ENCODE data around the gene NDUFB10.

DNA sequence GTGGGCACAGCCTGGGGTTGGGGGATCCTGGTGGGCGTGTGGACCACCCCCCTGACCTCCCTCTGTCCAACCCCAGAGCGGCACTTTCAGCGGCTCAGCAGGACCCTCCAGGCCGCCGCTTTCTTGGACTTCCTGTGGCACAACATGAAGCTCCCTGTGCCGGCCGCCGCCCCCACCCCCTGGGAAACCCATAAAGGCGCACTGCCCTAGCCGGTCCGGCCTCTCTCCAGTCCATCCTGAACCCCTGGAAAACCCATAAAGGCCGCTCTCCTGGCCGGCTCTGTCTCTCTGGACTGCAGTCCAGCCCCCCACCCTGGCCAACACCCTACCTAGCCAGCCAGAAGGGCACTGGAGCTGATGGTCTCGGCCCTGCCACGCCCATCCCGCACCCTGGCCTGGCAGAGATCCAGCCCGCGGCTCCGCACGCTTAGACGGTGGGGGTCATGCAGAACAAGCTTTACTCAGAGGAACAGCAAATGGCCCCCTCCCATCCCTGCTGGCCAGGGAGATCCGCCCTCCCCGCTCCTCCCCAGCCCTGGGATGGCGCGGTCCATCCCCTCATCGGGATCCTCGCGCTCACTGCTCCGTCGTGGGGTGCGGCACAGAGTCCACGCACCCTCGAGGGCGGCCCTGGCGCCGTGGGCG, 19.3 kb downstream of the NDUFB10 start:
- TF ChIP-seq TAF1 (IDR thresholded peaks at IDR 0.05; ENCODE audit: borderline replicate concordance, insufficient read depth, low read length) (no peak), POLR2AphosphoS5 (IDR thresholded peaks at IDR 0.05; ENCODE audit: low read depth, low read length) (no peak), SIN3A (IDR thresholded peaks at IDR 0.05; ENCODE audit: borderline replicate concordance, insufficient read depth, low read length) (no peak)
- TF ChIP-seq, protein P1, sequence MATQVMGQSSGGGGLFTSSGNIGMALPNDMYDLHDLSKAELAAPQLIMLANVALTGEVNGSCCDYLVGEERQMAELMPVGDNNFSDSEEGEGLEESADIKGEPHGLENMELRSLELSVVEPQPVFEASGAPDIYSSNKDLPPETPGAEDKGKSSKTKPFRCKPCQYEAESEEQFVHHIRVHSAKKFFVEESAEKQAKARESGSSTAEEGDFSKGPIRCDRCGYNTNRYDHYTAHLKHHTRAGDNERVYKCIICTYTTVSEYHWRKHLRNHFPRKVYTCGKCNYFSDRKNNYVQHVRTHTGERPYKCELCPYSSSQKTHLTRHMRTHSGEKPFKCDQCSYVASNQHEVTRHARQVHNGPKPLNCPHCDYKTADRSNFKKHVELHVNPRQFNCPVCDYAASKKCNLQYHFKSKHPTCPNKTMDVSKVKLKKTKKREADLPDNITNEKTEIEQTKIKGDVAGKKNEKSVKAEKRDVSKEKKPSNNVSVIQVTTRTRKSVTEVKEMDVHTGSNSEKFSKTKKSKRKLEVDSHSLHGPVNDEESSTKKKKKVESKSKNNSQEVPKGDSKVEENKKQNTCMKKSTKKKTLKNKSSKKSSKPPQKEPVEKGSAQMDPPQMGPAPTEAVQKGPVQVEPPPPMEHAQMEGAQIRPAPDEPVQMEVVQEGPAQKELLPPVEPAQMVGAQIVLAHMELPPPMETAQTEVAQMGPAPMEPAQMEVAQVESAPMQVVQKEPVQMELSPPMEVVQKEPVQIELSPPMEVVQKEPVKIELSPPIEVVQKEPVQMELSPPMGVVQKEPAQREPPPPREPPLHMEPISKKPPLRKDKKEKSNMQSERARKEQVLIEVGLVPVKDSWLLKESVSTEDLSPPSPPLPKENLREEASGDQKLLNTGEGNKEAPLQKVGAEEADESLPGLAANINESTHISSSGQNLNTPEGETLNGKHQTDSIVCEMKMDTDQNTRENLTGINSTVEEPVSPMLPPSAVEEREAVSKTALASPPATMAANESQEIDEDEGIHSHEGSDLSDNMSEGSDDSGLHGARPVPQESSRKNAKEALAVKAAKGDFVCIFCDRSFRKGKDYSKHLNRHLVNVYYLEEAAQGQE (IDR thresholded peaks at IDR 0.05; ENCODE audit: insufficient read depth in 1 of 2, low read depth in 2 of 2, low read length in 2 of 2): no peak

Measured in PFSK-1 (cell line).